NCI-H2029 treated with DMSO at 0.1 percent for 48 hours (cell line): Measurements from ENCODE around the gene CAPG.

Experiments
- DNase-seq: peaks from one replicate; lab custom pipeline; 2025; lab: John Stamatoyannopoulos, UW

The CAPG gene

GRCh38 chr2:85356186-85356585 lies 54.0 kb downstream of the CAPG start:
- DNase-seq = no peak

GRCh38 chr2:85355521-85355920 lies 54.6 kb downstream of the CAPG start:
- DNase-seq = no peak

GRCh38 chr2:85355073-85355410 lies 55.1 kb downstream of the CAPG start:
- no peak for DNase-seq

- peak; percentile 96 for DNase-seq
These were observed 55.7 kb downstream of the CAPG start, which contains the start of the genes ELMOD3 and RETSAT for GRCh38 chr2:85354286-85355072. Gene ELMOD3 (plus strand): TSS chr2:85354769. CDS start chr2:85357199, 2,430 bp downstream. Gene RETSAT (minus strand): TSS chr2:85354528. CDS start chr2:85354507, 21 bp downstream.

GRCh38 chr2:85353876-85354285 lies 56.3 kb downstream of the CAPG start:
- no peak for DNase-seq

- DNase-seq = no peak
These were observed 62.6 kb downstream of the CAPG start for GRCh38 chr2:85347599-85347998.
